Ishikawa (cell line): ENCODE results near the gene TAX1BP1.

ENCODE experiments used
- CEBPB ChIP-seq: IDR thresholded peaks from 2 replicates; pipeline ENCODE4 v1.6.1; 2012
- CREB1 ChIP-seq: IDR thresholded peaks from 2 replicates; pipeline ENCODE4 v1.6.1; 2012; ENCODE audit warnings: low read depth
- EGR1 ChIP-seq: IDR thresholded peaks from 2 replicates; pipeline ENCODE4 v1.6.1; 2012
- EP300 ChIP-seq: IDR thresholded peaks from 2 replicates; pipeline ENCODE4 v1.6.1; 2012; ENCODE audit warnings: borderline replicate concordance
- FOXM1 ChIP-seq: IDR thresholded peaks from 2 replicates; pipeline ENCODE4 v1.6.1; 2012; ENCODE audit warnings: low read depth, borderline replicate concordance
- MAX ChIP-seq: IDR thresholded peaks from 2 replicates; pipeline ENCODE4 v1.6.1; 2012
- NFIC ChIP-seq: IDR thresholded peaks from 2 replicates; pipeline ENCODE4 v1.6.1; 2012
- RAD21 ChIP-seq: IDR thresholded peaks from 2 replicates; pipeline ENCODE4 v1.6.1; 2012; ENCODE audit warnings: low read depth
- TAF1 ChIP-seq: IDR thresholded peaks from 2 replicates; pipeline ENCODE4 v1.6.1; 2012; ENCODE audit warnings: low read depth, mild to moderate bottlenecking
- TCF12 ChIP-seq: IDR thresholded peaks from 2 replicates; pipeline ENCODE4 v1.6.1; 2012; ENCODE audit warnings: low read depth
- TEAD4 ChIP-seq: IDR thresholded peaks from 2 replicates; pipeline ENCODE4 v1.6.1; 2012
- USF1 ChIP-seq: IDR thresholded peaks from 2 replicates; pipeline ENCODE4 v1.6.1; 2012
- YY1 ChIP-seq: IDR thresholded peaks from 2 replicates; pipeline ENCODE4 v1.6.1; 2012; ENCODE audit warnings: low read depth
- ZBTB7A ChIP-seq: IDR thresholded peaks from 2 replicates; pipeline ENCODE4 v1.6.1; 2012; ENCODE audit warnings: low read depth
- TF ChIP-seq, protein P1 (sequence below): IDR thresholded peaks from 2 replicates; pipeline ENCODE4 v1.6.1; 2012; ENCODE audit warnings: low read depth, mild to moderate bottlenecking

Gene TAX1BP1

DNA sequence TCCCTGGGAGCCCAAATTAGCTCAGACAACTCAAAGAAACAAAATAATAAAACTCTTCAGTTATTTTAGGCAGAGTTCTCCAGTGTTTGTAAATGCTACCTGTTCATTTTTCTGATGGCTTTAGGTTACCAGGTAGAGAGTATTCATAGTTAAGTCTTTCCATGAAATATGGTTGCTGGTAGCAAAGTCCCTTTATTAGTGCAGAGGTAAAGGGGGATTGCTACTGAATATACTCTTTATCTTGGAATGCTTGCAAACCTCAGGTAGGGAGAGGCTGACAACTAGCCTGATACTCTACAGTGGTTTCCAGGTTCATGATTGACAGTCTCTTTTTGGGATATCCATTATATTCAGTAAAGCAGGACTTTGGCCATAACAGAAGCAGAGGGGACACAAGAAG is 6.5 kb downstream of the TAX1BP1 start:
- TF ChIP-seq NFIC (no peak), YY1 (no peak), FOXM1 (no peak)

DNA sequence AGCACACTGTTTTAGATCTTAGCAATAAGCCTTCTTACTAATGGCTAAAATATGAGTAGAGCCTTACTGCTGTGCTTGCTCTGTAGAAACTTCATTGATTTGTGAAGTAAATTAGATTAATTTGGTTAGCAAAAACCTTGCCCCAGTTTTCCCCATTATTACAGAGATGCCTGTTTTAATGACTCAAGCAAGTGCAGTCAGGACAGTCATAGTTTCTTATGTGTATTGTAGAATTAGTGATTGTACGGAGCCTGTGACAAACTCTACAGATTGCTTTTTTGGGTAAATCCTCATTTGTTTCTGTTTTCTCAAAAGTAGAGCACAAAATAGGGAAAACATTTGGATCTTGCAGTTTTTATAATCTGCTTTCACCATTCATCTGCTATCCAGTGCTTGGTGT is 7.0 kb downstream of the TAX1BP1 start:
- TF ChIP-seq EP300 (no peak), NFIC (no peak), TAF1 (no peak), CREB1 (no peak)

- TF ChIP-seq, protein P1, sequence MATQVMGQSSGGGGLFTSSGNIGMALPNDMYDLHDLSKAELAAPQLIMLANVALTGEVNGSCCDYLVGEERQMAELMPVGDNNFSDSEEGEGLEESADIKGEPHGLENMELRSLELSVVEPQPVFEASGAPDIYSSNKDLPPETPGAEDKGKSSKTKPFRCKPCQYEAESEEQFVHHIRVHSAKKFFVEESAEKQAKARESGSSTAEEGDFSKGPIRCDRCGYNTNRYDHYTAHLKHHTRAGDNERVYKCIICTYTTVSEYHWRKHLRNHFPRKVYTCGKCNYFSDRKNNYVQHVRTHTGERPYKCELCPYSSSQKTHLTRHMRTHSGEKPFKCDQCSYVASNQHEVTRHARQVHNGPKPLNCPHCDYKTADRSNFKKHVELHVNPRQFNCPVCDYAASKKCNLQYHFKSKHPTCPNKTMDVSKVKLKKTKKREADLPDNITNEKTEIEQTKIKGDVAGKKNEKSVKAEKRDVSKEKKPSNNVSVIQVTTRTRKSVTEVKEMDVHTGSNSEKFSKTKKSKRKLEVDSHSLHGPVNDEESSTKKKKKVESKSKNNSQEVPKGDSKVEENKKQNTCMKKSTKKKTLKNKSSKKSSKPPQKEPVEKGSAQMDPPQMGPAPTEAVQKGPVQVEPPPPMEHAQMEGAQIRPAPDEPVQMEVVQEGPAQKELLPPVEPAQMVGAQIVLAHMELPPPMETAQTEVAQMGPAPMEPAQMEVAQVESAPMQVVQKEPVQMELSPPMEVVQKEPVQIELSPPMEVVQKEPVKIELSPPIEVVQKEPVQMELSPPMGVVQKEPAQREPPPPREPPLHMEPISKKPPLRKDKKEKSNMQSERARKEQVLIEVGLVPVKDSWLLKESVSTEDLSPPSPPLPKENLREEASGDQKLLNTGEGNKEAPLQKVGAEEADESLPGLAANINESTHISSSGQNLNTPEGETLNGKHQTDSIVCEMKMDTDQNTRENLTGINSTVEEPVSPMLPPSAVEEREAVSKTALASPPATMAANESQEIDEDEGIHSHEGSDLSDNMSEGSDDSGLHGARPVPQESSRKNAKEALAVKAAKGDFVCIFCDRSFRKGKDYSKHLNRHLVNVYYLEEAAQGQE = no peak
- no peak for TF ChIP-seq ZBTB7A
- TF ChIP-seq EGR1 = no peak
- TF ChIP-seq NFIC = no peak
- no peak for TF ChIP-seq TAF1
- no peak for TF ChIP-seq TEAD4
- no peak for TF ChIP-seq USF1
- TF ChIP-seq RAD21 = no peak
- no peak for TF ChIP-seq FOXM1
- no peak for TF ChIP-seq MAX
- TF ChIP-seq CEBPB = no peak
- no peak for TF ChIP-seq TCF12
- no peak for TF ChIP-seq CREB1
- TF ChIP-seq EP300 = no peak
- TF ChIP-seq YY1 = no peak
Measured at GRCh38 chr7:27747589-27748368, 7.8 kb downstream of the TAX1BP1 start.

DNA sequence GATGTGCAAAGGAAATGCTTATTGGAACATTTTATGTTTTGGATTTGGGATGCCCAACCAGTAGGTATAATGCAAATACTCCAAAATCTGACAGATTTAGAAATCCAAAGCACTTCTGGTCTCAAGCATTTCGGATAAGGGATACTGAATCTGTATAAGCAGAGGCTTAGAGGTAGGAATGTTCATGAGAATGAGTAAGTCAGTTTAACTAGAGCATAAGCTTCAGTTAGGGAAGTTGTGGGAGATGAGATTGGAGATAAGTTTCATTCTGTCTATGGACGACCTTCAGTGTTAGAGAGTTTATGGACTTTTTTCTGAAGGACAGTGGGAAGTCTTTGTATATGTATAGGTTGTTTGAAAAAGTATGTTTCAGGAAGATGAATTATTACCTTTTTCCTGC is 10.4 kb downstream of the TAX1BP1 start:
- TF ChIP-seq USF1 (no peak), TAF1 (no peak), TEAD4 (no peak), CREB1 (no peak), NFIC (no peak), ZBTB7A (no peak), FOXM1 (no peak), CEBPB (no peak), RAD21 (no peak), TCF12 (no peak), EP300 (no peak), EGR1 (no peak), YY1 (no peak), MAX (no peak)
- TF ChIP-seq, protein P1 = no peak

DNA sequence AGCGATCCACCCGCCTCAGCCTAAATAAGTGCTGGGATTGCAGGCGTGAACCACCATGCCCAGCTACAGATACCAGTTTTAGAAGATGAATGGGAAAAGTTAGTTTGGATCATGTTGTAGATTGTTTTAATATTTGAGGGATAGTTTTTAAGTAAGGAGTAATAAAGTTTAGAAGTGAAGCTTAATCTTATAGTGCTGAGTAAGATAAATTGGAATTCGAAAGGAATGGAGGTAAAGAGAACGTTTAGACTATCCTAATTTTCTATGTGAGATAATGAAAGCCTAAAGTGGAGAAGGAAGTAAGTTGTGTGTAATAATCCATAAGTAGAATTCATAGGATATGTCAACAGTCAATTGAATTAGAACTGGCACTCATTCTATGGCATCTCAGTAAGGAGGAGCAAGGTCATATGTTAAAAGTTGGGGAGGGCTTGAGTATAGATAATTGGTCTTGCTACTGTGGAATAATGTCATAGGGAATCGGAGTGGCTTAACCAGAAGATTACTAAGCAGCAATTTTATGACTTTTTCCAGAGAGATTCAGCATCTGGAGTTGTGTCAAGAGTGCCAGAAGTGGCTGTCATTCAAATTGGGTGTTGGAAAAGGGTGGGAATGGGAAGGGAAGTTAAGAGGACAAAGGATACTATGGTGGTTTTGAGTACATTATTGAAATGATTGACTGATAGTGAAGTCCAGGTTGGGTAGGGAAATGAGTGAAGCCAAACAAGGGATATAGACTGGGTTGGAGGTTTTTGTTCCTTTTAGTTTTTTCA is 12.1 kb downstream of the TAX1BP1 start:
- TF ChIP-seq ZBTB7A (no peak), EP300 (no peak), RAD21 (no peak), MAX (no peak), TCF12 (no peak)
- TF ChIP-seq, protein P1 = no peak
